Subcutaneous adipose tissue (tissue), 4 donors: ENCODE data around the gene KAT2B. TPM values are rescaled to one million over a fixed set of nuclear protein-coding genes. Genes with fewer than 3 reads are reported as not detected.

ENCODE experiments used
- CTCF ChIP-seq: fragments of 450-650 bp; IDR thresholded peaks from one replicate; pipeline ENCODE4 v1.5.1; 2016; ENCODE audit warnings: low read depth, mild to moderate bottlenecking, control low read depth, antibody characterized with exemption, moderate library complexity
- total RNA-seq, 4 donors: library from RNA; depleted of rRNA; stranded (reverse); fragments of >200 nt; gene quantifications; one replicate each; pipeline ENCODE4 v1.1.0, GENCODE V29; 2016

Gene KAT2B
- total RNA-seq, 4 donors from 2014 or later, result 37.6 to 44.0 (median 42.6) TPM

DNA sequence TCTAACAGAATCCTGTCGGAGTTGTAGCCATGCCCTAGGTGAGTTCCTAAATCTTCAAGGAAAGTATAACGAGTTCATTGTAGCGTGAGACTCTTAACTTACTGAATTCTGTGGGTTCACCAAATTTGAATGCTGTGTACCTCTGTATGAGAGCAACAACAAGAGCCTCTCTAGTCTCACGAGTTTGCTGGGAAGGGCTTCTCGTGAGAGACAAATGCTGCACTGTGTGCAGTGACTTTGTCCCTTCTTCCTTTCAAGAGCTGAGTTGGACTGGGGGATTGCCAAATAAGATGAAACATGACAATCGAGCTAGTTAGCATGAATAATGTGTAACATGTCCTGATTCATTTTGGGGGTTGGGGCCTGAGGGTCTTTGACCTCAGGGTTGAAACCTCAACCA lies 32.2 kb downstream of the KAT2B start:
- no peak for TF ChIP-seq CTCF

DNA sequence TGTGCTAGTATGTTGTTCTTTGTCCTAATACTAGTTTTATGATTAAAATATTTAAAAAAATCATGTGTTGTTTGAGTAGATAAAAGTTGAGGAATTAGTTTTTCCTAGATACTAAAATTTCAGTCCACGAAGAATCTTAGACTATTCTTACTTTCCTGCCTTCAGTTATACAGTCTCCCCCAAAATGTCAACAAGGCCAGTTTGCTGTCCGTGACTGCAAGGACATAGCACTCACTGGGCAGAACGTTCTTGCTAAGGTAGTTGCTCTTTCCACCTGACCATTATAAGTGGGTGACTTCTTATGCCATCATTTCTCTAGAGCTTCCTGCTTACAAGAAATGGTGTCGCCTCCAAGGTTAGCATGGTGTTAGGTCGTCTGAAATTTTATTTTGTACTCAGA lies 32.8 kb downstream of the KAT2B start:
- TF ChIP-seq CTCF, result no peak

DNA sequence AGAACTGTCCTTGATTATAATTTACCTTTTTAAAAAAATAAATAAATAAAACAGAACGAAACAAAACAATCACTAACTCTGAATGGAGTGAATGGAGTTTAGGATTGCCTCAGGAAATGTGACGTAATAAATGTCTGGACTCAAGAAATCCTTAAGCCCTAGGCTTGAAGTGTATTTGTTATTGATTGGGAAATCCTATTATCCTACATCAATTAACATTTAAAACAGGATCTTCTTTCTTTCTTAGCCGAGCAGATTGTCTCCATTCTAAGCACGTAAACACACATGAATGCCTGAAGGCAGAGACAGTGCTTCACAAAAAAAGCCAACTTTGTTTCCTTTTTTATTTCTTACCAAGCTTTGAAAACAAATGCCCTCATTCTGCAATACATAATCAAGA lies 33.4 kb downstream of the KAT2B start:
- no peak for TF ChIP-seq CTCF

DNA sequence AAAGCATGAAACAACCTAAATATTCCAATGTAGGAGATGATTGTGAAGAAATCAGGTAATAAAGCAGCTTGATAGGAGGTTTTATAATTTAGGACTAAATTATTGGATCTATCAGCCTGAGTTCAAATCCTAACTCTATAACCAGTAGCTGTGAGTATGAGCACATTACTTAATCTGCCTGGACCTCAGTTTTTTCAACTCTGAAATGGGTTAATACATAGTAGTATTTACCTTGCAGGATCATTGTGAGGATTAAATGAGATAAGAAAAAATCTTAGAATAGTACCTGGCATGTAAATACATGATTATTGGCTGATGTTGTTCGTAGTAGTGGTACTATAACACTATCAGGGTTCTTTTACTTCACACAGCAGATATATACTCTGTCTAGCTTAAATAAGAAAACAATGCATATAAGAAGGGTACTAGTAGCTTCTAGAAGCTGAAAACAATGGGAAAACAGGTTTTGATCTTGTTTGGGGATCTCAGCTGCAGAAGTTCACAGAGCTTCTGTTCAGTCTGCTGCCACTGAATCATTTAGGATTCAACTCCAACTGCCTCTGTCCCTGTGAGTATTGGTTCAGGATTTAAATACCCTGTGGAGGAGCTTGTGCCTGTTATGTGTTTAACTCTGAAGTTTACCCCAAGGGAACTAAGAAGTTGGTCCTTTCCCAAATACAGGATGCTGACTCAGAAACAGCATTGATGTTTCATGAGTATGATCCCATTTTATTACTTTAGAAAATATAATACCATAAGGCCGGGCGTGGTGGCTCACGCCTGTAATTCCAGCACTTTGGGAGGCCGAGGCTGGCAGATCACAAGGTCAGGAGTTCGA lies 34.2 kb downstream of the KAT2B start:
- no peak for TF ChIP-seq CTCF

- TF ChIP-seq CTCF, result no peak
These were observed 35.0 kb downstream of the KAT2B start for GRCh38 chr3:20075197-20075596.

GRCh38 chr3:20076296-20076997 lies 36.2 kb downstream of the KAT2B start:
- no peak for TF ChIP-seq CTCF

- TF ChIP-seq CTCF, result no peak
These were observed 36.8 kb downstream of the KAT2B start for GRCh38 chr3:20077068-20077467.
